Skin epidermis (tissue), 12 donors: ENCODE data around the gene PCDHB10.
"Not testable (repeated sequence)": the region's sequence is repeated elsewhere in the genome, so short reads cannot be mapped to it uniquely, and the experiment has no call there.

Source experiments
- H3K27ac ChIP-seq, 21 experiments: fragments of 200-600 bp; sonication (generic) in 11 of 21; one replicate each; pipeline ENCODE4 v1.5.0; 2020; ENCODE audit warnings: mild to moderate bottlenecking in 3 of 21, inconsistent platforms in 2 of 21, moderate library complexity in 2 of 21
- H3K4me3 ChIP-seq, 7 experiments: fragments of 200-600 bp; sonication (generic) in 2 of 7; one replicate each; pipeline ENCODE4 v1.5.0; 2020; ENCODE audit warnings: inconsistent platforms in 2 of 7, mild to moderate bottlenecking in 2 of 7, moderate library complexity in 1 of 7

PCDHB10 gene

DNA sequence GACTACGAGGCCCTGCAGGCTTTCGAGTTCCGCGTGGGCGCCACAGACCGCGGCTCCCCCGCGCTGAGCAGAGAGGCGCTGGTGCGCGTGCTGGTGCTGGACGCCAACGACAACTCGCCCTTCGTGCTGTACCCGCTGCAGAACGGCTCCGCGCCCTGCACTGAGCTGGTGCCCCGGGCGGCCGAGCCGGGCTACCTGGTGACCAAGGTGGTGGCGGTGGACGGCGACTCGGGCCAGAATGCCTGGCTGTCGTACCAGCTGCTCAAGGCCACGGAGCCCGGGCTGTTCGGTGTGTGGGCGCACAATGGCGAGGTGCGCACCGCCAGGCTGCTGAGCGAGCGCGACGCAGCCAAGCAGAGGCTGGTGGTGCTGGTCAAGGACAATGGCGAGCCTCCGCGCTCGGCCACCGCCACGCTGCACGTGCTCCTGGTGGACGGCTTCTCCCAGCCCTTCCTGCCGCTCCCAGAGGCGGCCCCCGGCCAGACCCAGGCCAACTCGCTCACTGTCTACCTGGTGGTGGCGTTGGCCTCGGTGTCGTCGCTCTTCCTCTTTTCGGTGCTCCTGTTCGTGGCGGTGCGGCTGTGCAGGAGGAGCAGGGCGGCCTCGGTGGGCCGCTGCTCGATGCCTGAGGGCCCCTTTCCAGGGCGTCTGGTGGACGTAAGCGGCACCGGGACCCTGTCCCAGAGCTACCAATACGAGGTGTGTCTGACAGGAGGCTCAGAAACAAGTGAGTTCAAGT lies 7.9 kb upstream of the PCDHB10 start:
- H3K27ac ChIP-seq, H3K4me3 ChIP-seq: not testable (repeated sequence)

DNA sequence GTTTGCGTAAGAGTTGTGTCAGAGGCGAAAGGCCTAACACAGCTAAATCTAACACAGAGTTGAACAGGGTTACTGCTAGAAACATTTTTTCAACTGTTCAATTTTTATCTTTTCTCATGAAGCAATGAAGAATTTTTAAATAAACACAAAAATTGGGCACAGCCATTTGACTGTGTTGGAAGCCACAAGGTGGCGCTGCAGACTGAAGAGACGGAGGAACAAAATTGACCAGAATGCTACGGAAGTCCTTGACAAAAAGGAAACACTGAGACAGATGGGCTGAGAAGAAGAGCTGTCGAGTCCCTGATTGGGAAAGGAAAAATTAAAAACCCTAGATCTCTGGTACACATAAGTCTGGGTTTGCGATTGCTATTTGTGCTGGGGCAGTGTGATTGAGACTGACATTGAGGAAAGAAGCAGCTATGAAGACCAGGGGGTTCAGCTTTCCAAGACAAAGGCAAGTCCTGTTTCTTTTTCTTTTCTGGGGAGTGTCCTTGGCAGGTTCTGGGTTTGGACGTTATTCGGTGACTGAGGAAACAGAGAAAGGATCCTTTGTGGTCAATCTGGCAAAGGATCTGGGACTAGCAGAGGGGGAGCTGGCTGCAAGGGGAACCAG lies 5.1 kb upstream of the PCDHB10 start, which contains the start of gene PCDHB9:
PCDHB9 (plus strand) TSS at position 265 of the 616 bp plus-strand sequence; CDS start at position 423, 158 bp downstream.
- H3K4me3 ChIP-seq = no peak within 1 kb of the TSS

DNA sequence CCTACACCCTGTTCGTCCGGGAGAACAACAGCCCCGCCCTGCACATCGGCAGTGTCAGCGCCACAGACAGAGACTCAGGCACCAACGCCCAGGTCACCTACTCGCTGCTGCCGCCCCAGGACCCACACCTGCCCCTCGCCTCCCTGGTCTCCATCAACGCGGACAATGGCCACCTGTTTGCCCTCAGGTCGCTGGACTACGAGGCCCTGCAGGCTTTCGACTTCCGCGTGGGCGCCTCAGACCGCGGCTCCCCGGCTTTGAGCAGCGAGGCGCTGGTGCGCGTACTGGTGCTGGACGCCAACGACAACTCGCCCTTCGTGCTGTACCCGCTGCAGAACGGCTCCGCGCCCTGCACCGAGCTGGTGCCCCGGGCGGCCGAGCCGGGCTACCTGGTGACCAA lies 3.5 kb upstream of the PCDHB10 start:
- H3K4me3 ChIP-seq, H3K27ac ChIP-seq: not testable (repeated sequence)

More for the DNA sequence above, 5.1 kb upstream of the PCDHB10 start, which contains the start of gene PCDHB9:
- no peak within 1 kb of the TSS for H3K27ac ChIP-seq

DNA sequence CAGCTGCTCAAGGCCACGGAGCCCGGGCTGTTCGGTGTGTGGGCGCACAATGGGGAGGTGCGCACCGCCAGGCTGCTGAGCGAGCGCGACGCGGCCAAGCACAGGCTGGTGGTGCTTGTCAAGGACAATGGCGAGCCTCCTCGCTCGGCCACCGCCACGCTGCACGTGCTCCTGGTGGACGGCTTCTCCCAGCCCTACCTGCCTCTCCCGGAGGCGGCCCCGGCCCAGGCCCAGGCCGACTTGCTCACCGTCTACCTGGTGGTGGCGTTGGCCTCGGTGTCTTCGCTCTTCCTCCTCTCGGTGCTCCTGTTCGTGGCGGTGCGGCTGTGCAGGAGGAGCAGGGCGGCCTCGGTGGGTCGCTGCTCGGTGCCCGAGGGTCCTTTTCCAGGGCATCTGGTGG lies 3.0 kb upstream of the PCDHB10 start:
- H3K4me3 ChIP-seq, H3K27ac ChIP-seq: not testable (repeated sequence)

DNA sequence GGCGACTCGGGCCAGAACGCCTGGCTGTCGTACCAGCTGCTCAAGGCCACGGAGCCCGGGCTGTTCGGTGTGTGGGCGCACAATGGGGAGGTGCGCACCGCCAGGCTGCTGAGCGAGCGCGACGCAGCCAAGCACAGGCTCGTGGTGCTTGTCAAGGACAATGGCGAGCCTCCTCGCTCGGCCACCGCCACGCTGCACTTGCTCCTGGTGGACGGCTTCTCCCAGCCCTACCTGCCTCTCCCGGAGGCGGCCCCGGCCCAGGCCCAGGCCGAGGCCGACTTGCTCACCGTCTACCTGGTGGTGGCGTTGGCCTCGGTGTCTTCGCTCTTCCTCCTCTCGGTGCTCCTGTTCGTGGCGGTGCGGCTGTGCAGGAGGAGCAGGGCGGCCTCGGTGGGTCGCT lies 2.2 kb downstream of the PCDHB10 start:
- not testable (repeated sequence) for H3K27ac ChIP-seq, H3K4me3 ChIP-seq

DNA sequence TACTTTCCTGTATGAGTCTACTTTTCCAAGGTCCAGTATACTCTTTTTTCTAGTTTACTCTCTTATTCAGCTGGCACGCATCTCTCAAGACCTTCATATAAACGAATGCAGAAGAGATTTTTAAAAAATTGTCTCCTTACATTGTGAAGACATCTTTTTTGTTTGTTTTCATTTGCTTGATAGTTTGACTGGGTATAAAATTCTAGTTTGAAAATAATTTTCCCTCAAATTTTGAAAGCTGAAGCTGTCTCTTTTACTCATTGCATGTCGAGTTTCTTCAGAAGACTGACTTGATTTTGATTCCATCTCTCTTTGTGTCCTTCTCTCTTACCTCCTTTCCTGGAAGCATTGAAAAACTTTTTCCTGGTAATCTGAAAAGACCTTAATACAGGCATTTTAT lies 4.2 kb downstream of the PCDHB10 start:
- Histone ChIP-seq H3K4me3 (no peak overlapping the region), H3K27ac (no peak overlapping the region)

DNA sequence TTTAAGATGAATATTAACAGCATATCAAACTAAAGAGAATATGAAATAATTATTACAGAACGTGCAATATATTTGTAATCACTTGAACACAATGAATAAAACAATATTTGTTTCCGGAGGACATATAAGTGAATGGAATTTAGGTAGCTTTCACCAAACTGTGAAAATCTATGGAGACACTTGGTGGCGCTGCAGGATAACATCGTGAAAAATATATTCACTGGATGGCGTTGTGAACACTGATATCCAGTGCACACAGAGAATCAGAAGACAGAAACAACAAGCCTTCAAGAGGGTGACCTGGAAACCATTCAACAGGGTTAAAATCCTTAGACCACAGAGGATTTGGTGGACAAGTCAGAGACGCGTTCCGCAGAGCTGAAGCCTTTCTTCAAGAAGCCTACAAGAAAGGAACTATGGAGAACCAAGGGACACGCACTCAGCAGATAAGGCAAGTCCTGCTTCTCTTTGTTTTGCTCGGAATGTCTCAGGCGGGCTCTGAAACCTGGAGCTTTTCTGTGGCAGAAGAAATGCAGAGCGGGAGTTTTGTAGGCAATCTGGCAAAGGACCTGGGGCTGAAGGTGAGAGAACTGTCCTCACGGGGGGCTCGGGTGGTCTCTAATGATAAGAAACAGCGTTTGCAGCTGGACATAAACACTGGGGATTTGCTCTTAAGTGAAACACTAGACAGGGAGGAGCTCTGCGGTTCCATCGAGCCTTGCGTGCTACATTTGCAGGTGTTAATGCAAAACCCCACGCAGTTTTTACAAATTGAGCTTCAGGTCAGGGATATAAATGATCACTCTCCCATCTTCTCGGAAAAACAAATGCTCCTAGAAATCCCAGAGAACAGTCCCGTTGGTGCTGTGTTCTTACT lies 7.4 kb downstream of the PCDHB10 start, which contains the start of gene PCDHB11:
PCDHB11 (plus strand) TSS at position 269 of the 877 bp plus-strand sequence; CDS start at position 417, 148 bp downstream.
- H3K27ac ChIP-seq = peak within 1 kb of the TSS in 1 of 21 experiments; percentile 9
- H3K4me3 ChIP-seq = peak within 1 kb of the TSS in 3 of 7 experiments; percentile 3 to 19 (median 15)

DNA sequence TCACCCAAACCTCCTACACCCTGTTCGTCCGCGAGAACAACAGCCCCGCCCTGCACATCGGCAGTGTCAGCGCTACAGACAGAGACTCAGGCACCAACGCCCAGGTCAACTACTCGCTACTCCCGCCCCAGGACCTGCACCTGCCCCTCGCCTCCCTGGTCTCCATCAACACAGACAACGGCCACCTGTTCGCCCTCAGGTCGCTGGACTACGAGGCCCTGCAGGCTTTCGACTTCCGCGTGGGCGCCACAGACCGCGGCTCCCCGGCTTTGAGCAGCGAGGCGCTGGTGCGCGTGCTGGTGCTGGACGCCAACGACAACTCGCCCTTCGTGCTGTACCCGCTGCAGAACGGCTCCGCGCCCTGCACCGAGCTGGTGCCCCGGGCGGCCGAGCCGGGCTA lies 9.0 kb downstream of the PCDHB10 start:
- H3K27ac ChIP-seq, H3K4me3 ChIP-seq: not testable (repeated sequence)

DNA sequence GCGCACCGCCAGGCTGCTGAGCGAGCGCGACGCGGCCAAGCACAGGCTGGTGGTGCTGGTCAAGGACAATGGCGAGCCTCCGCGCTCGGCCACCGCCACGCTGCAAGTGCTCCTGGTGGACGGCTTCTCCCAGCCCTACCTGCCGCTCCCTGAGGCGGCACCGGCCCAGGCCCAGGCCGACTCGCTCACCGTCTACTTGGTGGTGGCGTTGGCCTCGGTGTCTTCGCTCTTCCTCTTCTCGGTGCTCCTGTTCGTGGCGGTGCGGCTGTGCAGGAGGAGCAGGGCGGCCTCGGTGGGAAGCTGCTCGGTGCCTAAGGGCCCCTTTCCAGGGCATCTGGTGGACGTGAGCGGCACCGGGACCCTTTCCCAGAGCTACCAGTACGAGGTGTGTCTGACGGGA lies 9.5 kb downstream of the PCDHB10 start:
- H3K27ac ChIP-seq, H3K4me3 ChIP-seq: not testable (repeated sequence)

DNA sequence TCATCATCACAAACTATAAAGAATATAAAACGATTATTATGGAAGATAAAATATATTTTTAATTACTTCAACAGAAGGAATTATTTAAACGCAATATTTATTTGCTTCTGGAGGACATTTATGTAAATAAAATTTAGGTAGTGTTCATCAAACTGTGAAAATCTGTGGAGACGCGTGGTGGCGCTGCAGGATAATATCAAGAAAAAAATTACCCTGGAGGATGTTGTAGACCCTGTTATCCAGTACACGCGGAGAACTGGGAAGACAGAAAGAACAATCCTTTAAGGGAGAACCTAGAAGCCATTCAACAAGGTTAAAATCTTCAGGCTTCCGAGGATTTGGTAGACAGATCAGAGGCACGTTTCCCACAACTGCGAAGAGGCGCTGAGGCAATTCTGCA lies 16.3 kb downstream of the PCDHB10 start, which contains the start of gene PCDHB12:
PCDHB12 (plus strand) TSS at position 242 of the 400 bp plus-strand sequence. CDS start 189 bp downstream, outside the sequence.
- no peak within 1 kb of the TSS for H3K27ac ChIP-seq
- no peak within 1 kb of the TSS for H3K4me3 ChIP-seq

DNA sequence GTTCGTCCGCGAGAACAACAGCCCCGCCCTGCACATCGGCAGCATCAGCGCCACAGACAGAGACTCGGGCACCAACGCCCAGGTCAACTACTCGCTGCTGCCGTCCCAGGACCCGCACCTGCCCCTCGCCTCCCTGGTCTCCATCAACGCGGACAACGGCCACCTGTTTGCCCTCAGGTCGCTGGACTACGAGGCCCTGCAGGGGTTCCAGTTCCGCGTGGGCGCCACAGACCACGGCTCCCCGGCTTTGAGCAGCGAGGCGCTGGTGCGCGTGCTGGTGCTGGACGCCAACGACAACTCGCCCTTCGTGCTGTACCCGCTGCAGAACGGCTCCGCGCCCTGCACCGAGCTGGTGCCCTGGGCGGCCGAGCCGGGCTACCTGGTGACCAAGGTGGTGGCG lies 18.1 kb downstream of the PCDHB10 start:
- H3K4me3 ChIP-seq = not testable (repeated sequence)

DNA sequence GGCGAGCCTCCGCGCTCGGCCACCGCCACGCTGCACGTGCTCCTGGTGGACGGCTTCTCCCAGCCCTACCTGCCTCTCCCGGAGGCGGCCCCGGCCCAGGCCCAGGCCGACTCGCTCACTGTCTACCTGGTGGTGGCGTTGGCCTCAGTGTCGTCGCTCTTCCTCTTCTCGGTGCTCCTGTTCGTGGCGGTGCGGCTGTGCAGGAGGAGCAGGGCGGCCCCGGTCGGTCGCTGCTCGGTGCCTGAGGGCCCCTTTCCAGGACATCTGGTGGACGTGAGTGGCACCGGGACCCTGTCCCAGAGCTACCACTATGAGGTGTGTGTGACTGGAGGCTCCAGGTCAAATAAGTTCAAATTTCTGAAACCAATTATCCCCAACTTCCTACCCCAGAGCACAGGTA lies 18.7 kb downstream of the PCDHB10 start:
- not testable (repeated sequence) for H3K4me3 ChIP-seq, H3K27ac ChIP-seq

More for the DNA sequence above, 18.1 kb downstream of the PCDHB10 start:
- not testable (repeated sequence) for H3K27ac ChIP-seq

DNA sequence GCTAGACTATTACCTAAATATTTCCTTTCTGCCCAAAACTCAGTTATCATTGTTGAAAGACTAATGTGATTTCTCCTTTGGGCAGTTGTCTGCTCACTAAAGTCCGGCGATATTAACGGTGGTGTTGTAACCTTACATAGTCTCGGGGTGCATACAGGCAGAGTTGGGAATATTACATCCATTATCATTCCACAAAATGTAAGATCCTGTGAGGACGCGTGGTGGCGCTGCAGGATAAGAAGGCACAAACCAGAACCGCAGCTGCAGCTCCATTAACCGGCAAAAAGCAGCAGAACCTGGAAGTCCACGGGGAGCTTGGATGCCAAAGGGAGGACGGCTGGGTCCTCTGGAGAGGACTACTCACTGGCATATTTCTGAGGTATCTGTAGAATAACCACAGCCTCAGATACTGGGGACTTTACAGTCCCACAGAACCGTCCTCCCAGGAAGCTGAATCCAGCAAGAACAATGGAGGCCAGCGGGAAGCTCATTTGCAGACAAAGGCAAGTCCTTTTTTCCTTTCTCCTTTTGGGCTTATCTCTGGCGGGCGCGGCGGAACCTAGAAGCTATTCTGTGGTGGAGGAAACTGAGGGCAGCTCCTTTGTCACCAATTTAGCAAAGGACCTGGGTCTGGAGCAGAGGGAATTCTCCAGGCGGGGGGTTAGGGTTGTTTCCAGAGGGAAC lies 21.6 kb downstream of the PCDHB10 start, which contains the start of gene PCDHB13:
PCDHB13 (plus strand) TSS at position 264 of the 684 bp plus-strand sequence; CDS start at position 469, 205 bp downstream.
- not testable (repeated sequence) for H3K27ac ChIP-seq
- H3K4me3 ChIP-seq = peak within 1 kb of the TSS in 1 of 7 experiments; percentile 22

DNA sequence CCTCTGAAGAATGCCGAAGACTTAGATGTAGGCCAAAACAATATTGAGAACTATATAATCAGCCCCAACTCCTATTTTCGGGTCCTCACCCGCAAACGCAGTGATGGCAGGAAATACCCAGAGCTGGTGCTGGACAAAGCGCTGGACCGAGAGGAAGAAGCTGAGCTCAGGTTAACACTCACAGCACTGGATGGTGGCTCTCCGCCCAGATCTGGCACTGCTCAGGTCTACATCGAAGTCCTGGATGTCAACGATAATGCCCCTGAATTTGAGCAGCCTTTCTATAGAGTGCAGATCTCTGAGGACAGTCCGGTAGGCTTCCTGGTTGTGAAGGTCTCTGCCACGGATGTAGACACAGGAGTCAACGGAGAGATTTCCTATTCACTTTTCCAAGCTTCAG lies 22.4 kb downstream of the PCDHB10 start:
- H3K4me3 ChIP-seq, H3K27ac ChIP-seq: not testable (repeated sequence)

DNA sequence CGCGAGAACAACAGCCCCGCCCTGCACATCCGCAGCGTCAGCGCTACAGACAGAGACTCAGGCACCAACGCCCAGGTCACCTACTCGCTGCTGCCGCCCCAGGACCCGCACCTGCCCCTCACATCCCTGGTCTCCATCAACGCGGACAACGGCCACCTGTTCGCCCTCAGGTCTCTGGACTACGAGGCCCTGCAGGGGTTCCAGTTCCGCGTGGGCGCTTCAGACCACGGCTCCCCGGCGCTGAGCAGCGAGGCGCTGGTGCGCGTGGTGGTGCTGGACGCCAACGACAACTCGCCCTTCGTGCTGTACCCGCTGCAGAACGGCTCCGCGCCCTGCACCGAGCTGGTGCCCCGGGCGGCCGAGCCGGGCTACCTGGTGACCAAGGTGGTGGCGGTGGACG lies 23.4 kb downstream of the PCDHB10 start:
- H3K27ac ChIP-seq, H3K4me3 ChIP-seq: not testable (repeated sequence)

DNA sequence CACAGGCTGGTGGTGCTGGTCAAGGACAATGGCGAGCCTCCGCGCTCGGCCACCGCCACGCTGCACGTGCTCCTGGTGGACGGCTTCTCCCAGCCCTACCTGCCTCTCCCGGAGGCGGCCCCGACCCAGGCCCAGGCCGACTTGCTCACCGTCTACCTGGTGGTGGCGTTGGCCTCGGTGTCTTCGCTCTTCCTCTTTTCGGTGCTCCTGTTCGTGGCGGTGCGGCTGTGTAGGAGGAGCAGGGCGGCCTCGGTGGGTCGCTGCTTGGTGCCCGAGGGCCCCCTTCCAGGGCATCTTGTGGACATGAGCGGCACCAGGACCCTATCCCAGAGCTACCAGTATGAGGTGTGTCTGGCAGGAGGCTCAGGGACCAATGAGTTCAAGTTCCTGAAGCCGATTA lies 23.9 kb downstream of the PCDHB10 start:
- not testable (repeated sequence) for H3K27ac ChIP-seq, H3K4me3 ChIP-seq

DNA sequence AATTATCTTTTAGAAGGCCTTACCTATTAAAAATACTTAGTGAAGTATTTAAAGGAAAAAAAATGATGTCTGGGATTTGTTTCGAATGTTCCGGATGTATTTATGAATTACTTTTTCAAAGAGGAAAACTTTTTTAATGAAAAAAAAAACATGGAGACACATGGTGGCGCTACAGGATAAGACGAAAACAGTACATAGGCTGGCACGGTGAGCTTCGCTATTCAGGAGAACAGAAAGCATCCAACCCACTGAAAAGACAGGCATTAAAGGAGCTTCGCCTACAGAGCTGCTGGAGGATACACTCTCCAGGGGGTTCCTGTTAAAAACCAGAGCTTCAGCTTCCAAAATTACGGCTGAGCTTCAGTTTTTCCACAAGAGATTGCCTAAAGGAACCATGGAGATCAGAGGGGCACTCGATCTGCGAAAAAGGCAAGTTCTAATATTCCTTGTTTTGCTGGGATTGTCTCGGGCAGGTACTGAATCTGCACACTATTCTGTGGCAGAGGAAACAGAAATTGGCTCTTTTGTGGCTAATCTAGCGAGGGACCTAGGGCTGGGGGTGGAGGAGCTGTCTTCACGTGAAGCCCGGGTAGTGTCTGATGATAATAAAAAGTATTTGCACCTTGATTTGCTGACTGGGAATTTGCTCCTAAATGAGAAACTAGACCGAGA lies 31.1 kb downstream of the PCDHB10 start, which contains the start of gene PCDHB14:
PCDHB14 (plus strand) TSS at position 232 of the 672 bp plus-strand sequence; CDS start at position 395, 163 bp downstream.
- Histone ChIP-seq H3K4me3 (peak within 1 kb of the TSS in 1 of 7 experiments; percentile 7), H3K27ac (no peak within 1 kb of the TSS)

DNA sequence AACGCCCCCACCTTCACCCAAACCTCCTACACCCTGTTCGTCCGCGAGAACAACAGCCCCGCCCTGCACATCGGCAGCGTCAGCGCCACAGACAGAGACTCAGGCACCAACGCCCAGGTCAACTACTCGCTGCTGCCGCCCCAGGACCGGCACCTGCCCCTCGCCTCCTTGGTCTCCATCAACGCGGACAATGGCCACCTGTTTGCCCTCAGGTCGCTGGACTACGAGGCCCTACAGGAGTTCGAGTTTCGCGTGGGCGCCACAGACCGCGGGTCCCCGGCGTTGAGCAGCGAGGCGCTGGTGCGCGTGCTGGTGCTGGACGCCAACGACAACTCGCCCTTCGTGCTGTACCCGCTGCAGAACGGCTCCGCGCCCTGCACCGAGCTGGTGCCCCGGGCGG lies 32.7 kb downstream of the PCDHB10 start:
- not testable (repeated sequence) for H3K4me3 ChIP-seq, H3K27ac ChIP-seq

DNA sequence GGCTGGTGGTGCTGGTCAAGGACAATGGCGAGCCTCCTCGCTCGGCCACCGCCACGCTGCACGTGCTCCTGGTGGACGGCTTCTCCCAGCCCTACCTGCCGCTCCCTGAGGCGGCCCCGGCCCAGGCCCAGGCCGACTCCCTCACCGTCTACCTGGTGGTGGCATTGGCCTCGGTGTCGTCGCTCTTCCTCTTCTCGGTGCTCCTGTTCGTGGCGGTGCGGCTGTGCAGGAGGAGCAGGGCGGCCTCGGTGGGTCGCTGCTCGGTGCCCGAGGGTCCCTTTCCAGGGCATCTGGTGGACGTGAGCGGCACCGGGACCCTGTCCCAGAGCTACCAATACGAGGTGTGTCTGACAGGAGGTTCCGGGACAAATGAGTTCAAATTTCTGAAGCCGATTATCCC lies 33.3 kb downstream of the PCDHB10 start:
- not testable (repeated sequence) for H3K4me3 ChIP-seq, H3K27ac ChIP-seq
